PC-3 (cell line): ENCODE data around the gene CARMIL1.

Source experiments
- EZH2 ChIP-seq: fragments of 300-600 bp; sonication (generic); IDR thresholded peaks from one replicate; pipeline ENCODE4 v1.6.1; 2017; ENCODE audit warnings: antibody characterized with exemption, mild to moderate bottlenecking, low read length; ENCODE audit not compliant: unreplicated experiment
- TF ChIP-seq, protein P1 (sequence below): fragments of 300-600 bp; sonication (generic); conservative IDR thresholded peaks from 2 replicates; pipeline ENCODE4 v1.5.1; 2017; ENCODE audit warnings: antibody characterized with exemption, low read depth, mild to moderate bottlenecking, low read length

DNA sequence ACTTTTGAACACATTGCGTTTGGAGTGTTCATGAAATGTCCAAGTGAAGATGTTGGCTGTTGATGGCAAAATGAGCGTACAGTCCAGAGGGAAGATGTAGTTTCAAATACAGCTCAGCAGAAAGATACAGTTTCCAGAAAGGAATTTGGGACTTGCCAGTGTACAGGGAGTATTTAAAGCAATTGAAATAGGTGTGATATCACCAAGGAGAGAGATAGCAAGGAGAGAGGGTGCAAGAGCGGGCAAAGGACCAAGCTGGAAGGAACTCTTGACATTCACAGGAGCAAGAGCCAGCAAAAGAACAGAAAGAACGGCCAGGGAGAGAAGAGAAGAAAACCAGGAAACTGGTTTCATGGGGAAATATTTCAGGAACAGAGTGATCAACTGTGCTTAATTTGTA is 47.8 kb downstream of the CARMIL1 start:
- TF ChIP-seq, protein P1, sequence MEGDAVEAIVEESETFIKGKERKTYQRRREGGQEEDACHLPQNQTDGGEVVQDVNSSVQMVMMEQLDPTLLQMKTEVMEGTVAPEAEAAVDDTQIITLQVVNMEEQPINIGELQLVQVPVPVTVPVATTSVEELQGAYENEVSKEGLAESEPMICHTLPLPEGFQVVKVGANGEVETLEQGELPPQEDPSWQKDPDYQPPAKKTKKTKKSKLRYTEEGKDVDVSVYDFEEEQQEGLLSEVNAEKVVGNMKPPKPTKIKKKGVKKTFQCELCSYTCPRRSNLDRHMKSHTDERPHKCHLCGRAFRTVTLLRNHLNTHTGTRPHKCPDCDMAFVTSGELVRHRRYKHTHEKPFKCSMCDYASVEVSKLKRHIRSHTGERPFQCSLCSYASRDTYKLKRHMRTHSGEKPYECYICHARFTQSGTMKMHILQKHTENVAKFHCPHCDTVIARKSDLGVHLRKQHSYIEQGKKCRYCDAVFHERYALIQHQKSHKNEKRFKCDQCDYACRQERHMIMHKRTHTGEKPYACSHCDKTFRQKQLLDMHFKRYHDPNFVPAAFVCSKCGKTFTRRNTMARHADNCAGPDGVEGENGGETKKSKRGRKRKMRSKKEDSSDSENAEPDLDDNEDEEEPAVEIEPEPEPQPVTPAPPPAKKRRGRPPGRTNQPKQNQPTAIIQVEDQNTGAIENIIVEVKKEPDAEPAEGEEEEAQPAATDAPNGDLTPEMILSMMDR = no peak
- no peak for TF ChIP-seq EZH2
